Measurements from ENCODE around the gene KAZN.

Gene KAZN

GRCh38 chr1:15139654-15140350, 541.3 kb downstream of the KAZN start:
- Histone ChIP-seq H3K27me3 (replicated peaks; ENCODE audit: insufficient read depth, low read length) (no peaks in the 10 kb centered on the region), H3K9me2 (replicated peaks; ENCODE audit: insufficient read depth, low read length) (no peaks in the 10 kb centered on the region), H3K27ac (ENCODE audit: low read length) (no peak overlapping the region), H4K20me1 (ENCODE audit: insufficient read depth, low read length) (no peaks in the 10 kb centered on the region), H3K9ac (ENCODE audit: low read length) (no peak overlapping the region), H3K4me3 (ENCODE audit: low read length) (no peak overlapping the region), H3K36me3 (replicated peaks; ENCODE audit: insufficient read depth, low read length) (no peaks in the 10 kb centered on the region), H3K4me2 (ENCODE audit: low read depth, low read length) (peak overlapping the region; percentile 2; the same call in 1 of the 2 replicates), H3K9me3 (replicated peaks; ENCODE audit: insufficient read depth, low read length) (no peaks in the 10 kb centered on the region), H3K4me1 (ENCODE audit: low read length) (no peaks in the 10 kb centered on the region), H2AFZ (ENCODE audit: low read length) (no peak overlapping the region), H3K79me2 (ENCODE audit: low read length) (no peaks in the 10 kb centered on the region), H3F3A (ENCODE audit: insufficient read depth, low read length) (no peaks in the 10 kb centered on the region)
- TF ChIP-seq EZH2 (optimal IDR thresholded peaks at IDR 0.05; ENCODE audit: low read depth, low read length): no peak
- no peak for TF ChIP-seq CTCF (IDR thresholded peaks at IDR 0.05; ENCODE audit: low read length)
- no peak for TF ChIP-seq EZH2phosphoT487 (IDR thresholded peaks at IDR 0.05; ENCODE audit: low read length)
- peak; percentile 21 for DNase-seq

- H2AFZ ChIP-seq (ENCODE audit: low read length): no peak overlapping the region
- no peaks in the 10 kb centered on the region for H4K20me1 ChIP-seq (ENCODE audit: insufficient read depth, low read length)
- no peaks in the 10 kb centered on the region for H3K36me3 ChIP-seq (replicated peaks; ENCODE audit: insufficient read depth, low read length)
- H3K27me3 ChIP-seq (replicated peaks; ENCODE audit: insufficient read depth, low read length): no peaks in the 10 kb centered on the region
- no peak overlapping the region for H3K4me2 ChIP-seq (ENCODE audit: low read depth, low read length)
- no peak overlapping the region for H3K9ac ChIP-seq (ENCODE audit: low read length)
- no peak for DNase-seq
- H3K4me3 ChIP-seq (ENCODE audit: low read length): no peak overlapping the region
- H3K79me2 ChIP-seq (ENCODE audit: low read length): no peaks in the 10 kb centered on the region
- H3K4me1 ChIP-seq (ENCODE audit: low read length): no peaks in the 10 kb centered on the region
- no peaks in the 10 kb centered on the region for H3K9me2 ChIP-seq (replicated peaks; ENCODE audit: insufficient read depth, low read length)
- no peak overlapping the region for H3K27ac ChIP-seq (ENCODE audit: low read length)
- no peaks in the 10 kb centered on the region for H3K9me3 ChIP-seq (replicated peaks; ENCODE audit: insufficient read depth, low read length)
- 0 out of 2 replicates have a peak, but pooled peaks have one; percentile 5 for TF ChIP-seq CTCF (IDR thresholded peaks at IDR 0.05; ENCODE audit: low read length)
- no peak for TF ChIP-seq EZH2 (optimal IDR thresholded peaks at IDR 0.05; ENCODE audit: low read depth, low read length)
- H3F3A ChIP-seq (ENCODE audit: insufficient read depth, low read length): no peaks in the 10 kb centered on the region
Measured at GRCh38 chr1:15141935-15142539, 543.6 kb downstream of the KAZN start.

- H3K27me3 ChIP-seq (replicated peaks; ENCODE audit: insufficient read depth, low read length): no peaks in the 10 kb centered on the region
- H4K20me1 ChIP-seq (ENCODE audit: insufficient read depth, low read length): no peaks in the 10 kb centered on the region
- H3K4me2 ChIP-seq (ENCODE audit: low read depth, low read length): no peak overlapping the region
- H3K9me3 ChIP-seq (replicated peaks; ENCODE audit: insufficient read depth, low read length): no peaks in the 10 kb centered on the region
- H2AFZ ChIP-seq (ENCODE audit: low read length): no peak overlapping the region
- H3F3A ChIP-seq (ENCODE audit: insufficient read depth, low read length): no peaks in the 10 kb centered on the region
- no peaks in the 10 kb centered on the region for H3K9me2 ChIP-seq (replicated peaks; ENCODE audit: insufficient read depth, low read length)
- H3K36me3 ChIP-seq (replicated peaks; ENCODE audit: insufficient read depth, low read length): no peaks in the 10 kb centered on the region
- TF ChIP-seq CTCF (IDR thresholded peaks at IDR 0.05; ENCODE audit: low read length): no peak
- no peak for TF ChIP-seq EZH2phosphoT487 (IDR thresholded peaks at IDR 0.05; ENCODE audit: low read length)
- no peak for TF ChIP-seq EZH2 (optimal IDR thresholded peaks at IDR 0.05; ENCODE audit: low read depth, low read length)
- DNase-seq: no peak
- H3K4me3 ChIP-seq (ENCODE audit: low read length): no peak overlapping the region
- H3K27ac ChIP-seq (ENCODE audit: low read length): no peak overlapping the region
- H3K9ac ChIP-seq (ENCODE audit: low read length): no peak overlapping the region
- no peaks in the 10 kb centered on the region for H3K79me2 ChIP-seq (ENCODE audit: low read length)
- H3K4me1 ChIP-seq (ENCODE audit: low read length): no peaks in the 10 kb centered on the region
Measured at GRCh38 chr1:15145327-15145726, 546.8 kb downstream of the KAZN start.

All from MM.1S (cell line).